Measurements from ENCODE around the gene APOBEC3F.

GRCh38 chr22:39013942-39014722 lies 26.5 kb upstream of the APOBEC3F start, which contains the start of gene APOBEC3C:
- no peak for TF ChIP-seq POLR2A (IDR thresholded peaks at IDR 0.05; ENCODE audit: low read depth)
- TF ChIP-seq, protein P1, sequence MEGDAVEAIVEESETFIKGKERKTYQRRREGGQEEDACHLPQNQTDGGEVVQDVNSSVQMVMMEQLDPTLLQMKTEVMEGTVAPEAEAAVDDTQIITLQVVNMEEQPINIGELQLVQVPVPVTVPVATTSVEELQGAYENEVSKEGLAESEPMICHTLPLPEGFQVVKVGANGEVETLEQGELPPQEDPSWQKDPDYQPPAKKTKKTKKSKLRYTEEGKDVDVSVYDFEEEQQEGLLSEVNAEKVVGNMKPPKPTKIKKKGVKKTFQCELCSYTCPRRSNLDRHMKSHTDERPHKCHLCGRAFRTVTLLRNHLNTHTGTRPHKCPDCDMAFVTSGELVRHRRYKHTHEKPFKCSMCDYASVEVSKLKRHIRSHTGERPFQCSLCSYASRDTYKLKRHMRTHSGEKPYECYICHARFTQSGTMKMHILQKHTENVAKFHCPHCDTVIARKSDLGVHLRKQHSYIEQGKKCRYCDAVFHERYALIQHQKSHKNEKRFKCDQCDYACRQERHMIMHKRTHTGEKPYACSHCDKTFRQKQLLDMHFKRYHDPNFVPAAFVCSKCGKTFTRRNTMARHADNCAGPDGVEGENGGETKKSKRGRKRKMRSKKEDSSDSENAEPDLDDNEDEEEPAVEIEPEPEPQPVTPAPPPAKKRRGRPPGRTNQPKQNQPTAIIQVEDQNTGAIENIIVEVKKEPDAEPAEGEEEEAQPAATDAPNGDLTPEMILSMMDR (IDR thresholded peaks at IDR 0.05) = peak in 2 of 3 experiments; percentile 2 to 5
- no peak for TF ChIP-seq EP300 (IDR thresholded peaks at IDR 0.05)
